H1 (cell line): ENCODE measurements around the gene PMF1. TPM values are rescaled to one million over a fixed set of nuclear protein-coding genes. Genes with fewer than 3 reads are reported as not detected.

ENCODE experiments used
- CTCF ChIA-PET: fragments of 300-600 bp; sonication (Branson Sonifier 250); formaldehyde crosslinking; loops from one replicate; lab custom pipeline; 2021; ENCODE audit not compliant: partially characterized antibody; lab: Charles Lee
- POLR2A ChIA-PET: fragments of 300-600 bp; sonication (Branson Sonifier 250); formaldehyde crosslinking; loops from one replicate; lab custom pipeline; 2021; ENCODE audit warnings: inconsistent platforms; ENCODE audit not compliant: partially characterized antibody; lab: Charles Lee
- DNase-seq, 2 experiments: peaks; one replicate each; pipeline versions ENCODE4 v3.0.0 to v3.0.0-alpha.2; 2010 to 2022; ENCODE audit warnings: low spot score in 2 of 2, low read depth in 1 of 2, mixed read lengths in 1 of 2
- FAIRE-seq: peaks from 2 replicates; lab custom pipeline; 2011; peaks lifted over from hg19 to GRCh38; lab: Jason Lieb, UNC
- H2AFZ ChIP-seq: 2 replicates; pipeline ENCODE4 v1.8.1; 2012; ENCODE audit warnings: low read length, inconsistent platforms
- H2AK5ac ChIP-seq: 2 replicates; pipeline ENCODE4 v1.6.1; 2013; ENCODE audit warnings: low read depth, low read length
- H2BK120ac ChIP-seq: replicated peaks from 2 replicates; pipeline ENCODE3; 2013; ENCODE audit warnings: low read depth, low read length, inconsistent platforms
- H2BK12ac ChIP-seq: 2 replicates; pipeline ENCODE4 v1.6.1; 2013; ENCODE audit warnings: low read depth, low read length
- H2BK15ac ChIP-seq: 2 replicates; pipeline ENCODE4 v1.6.1; 2013; ENCODE audit warnings: low read length
- H2BK20ac ChIP-seq: 2 replicates; pipeline ENCODE4 v1.6.1; 2013; ENCODE audit warnings: low read length
- H2BK5ac ChIP-seq: 2 replicates; pipeline ENCODE4 v1.6.1; 2013; ENCODE audit warnings: low read depth, low read length
- H3K14ac ChIP-seq: 2 replicates; pipeline ENCODE4 v1.6.1; 2013; ENCODE audit warnings: inconsistent platforms; ENCODE audit not compliant: insufficient read length
- H3K18ac ChIP-seq: 2 replicates; pipeline ENCODE4 v1.6.1; 2013; ENCODE audit warnings: low read length; ENCODE audit errors: extremely low read depth
- H3K23ac ChIP-seq: 2 replicates; pipeline ENCODE4 v1.6.1; 2013; ENCODE audit warnings: inconsistent platforms; ENCODE audit not compliant: insufficient read length
- H3K23me2 ChIP-seq: 2 replicates; pipeline ENCODE4 v1.6.1; 2013; ENCODE audit warnings: low read depth, low read length
- H3K27ac ChIP-seq: 2 replicates; pipeline ENCODE4 v1.6.1; 2011; ENCODE audit warnings: low read depth, low read length, inconsistent platforms
- H3K27me3 ChIP-seq, 4 experiments: replicated peaks in 1 of 4; 1 replicate in 1 of 4; 2 replicates in 3 of 4; pipeline versions ENCODE4 v1.6.1 to v1.8.1; 2011 to 2013; ENCODE audit warnings: low read length in 3 of 4, mild to moderate bottlenecking in 3 of 4, inconsistent platforms in 2 of 4, mixed read lengths in 2 of 4, moderate library complexity in 1 of 4; ENCODE audit not compliant: control insufficient read depth in 3 of 4, insufficient read depth in 3 of 4; ENCODE audit errors: extremely low read depth in 1 of 4
- H3K36me3 ChIP-seq, 4 experiments: 2 replicates each; pipeline versions ENCODE4 v1.6.1 to v1.8.1; 2011 to 2013; ENCODE audit warnings: mild to moderate bottlenecking in 4 of 4, low read length in 3 of 4, moderate library complexity in 2 of 4, control low read depth in 1 of 4, inconsistent platforms in 1 of 4; ENCODE audit not compliant: insufficient read depth in 4 of 4, control insufficient read depth in 2 of 4
- H3K4ac ChIP-seq: replicated peaks from 2 replicates; pipeline ENCODE3; 2013; ENCODE audit warnings: low read length, low read depth, mixed read lengths, inconsistent platforms; ENCODE audit not compliant: insufficient read length
- H3K4me1 ChIP-seq, 4 experiments: replicated peaks in 1 of 4; 1 replicate in 1 of 4; 2 replicates in 3 of 4; pipeline versions ENCODE4 v1.6.1 to v1.8.1; 2011 to 2013; ENCODE audit warnings: low read length in 3 of 4, inconsistent platforms in 2 of 4, mixed read lengths in 1 of 4; ENCODE audit not compliant: insufficient read depth in 4 of 4, control insufficient read depth in 3 of 4
- H3K4me2 ChIP-seq, 2 experiments: 2 replicates each; pipeline versions ENCODE4 v1.6.1 to v1.8.1; 2011 to 2013; ENCODE audit warnings: low read depth in 2 of 2, low read length in 2 of 2, control low read depth in 1 of 2, inconsistent platforms in 1 of 2, mild to moderate bottlenecking in 1 of 2; ENCODE audit not compliant: insufficient read depth in 1 of 2
- H3K4me3 ChIP-seq, 4 experiments: fragments of 200-600, 300-600 bp in 1 of 4; sonication (generic), shearing (Covaris generic), sonication (Bioruptor Twin) in 1 of 4; 2 replicates each; pipeline versions ENCODE4 v1.5.1 to v1.8.1; 2011 to 2016; ENCODE audit warnings: low read length in 4 of 4, low read depth in 3 of 4, control low read depth in 2 of 4, inconsistent platforms in 2 of 4, mild to moderate bottlenecking in 2 of 4, mixed read lengths in 1 of 4, moderate library complexity in 1 of 4; ENCODE audit not compliant: insufficient read depth in 2 of 4; ENCODE audit errors: extremely low read depth in 1 of 4
- H3K56ac ChIP-seq: replicated peaks from 2 replicates; pipeline ENCODE3; 2013; ENCODE audit warnings: low read depth, mild to moderate bottlenecking, mixed read lengths, low read length, inconsistent platforms; ENCODE audit not compliant: insufficient read length
- H3K79me1 ChIP-seq: 2 replicates; pipeline ENCODE4 v1.6.1; 2013; ENCODE audit warnings: low read depth, low read length, control low read depth
- H3K79me2 ChIP-seq, 2 experiments: 2 replicates each; pipeline versions ENCODE4 v1.6.1 to v1.8.1; 2012 to 2013; ENCODE audit warnings: low read length in 2 of 2, mild to moderate bottlenecking in 2 of 2, inconsistent platforms in 1 of 2; ENCODE audit not compliant: insufficient read depth in 2 of 2, control insufficient read depth in 1 of 2
- H3K9ac ChIP-seq, 4 experiments: replicated peaks in 1 of 4; 1 replicate in 1 of 4; 2 replicates in 3 of 4; pipeline versions ENCODE4 v1.6.1 to v1.8.1; 2011 to 2013; ENCODE audit warnings: low read depth in 3 of 4, low read length in 3 of 4, control low read depth in 2 of 4, mild to moderate bottlenecking in 2 of 4, moderate library complexity in 2 of 4, inconsistent platforms in 1 of 4; ENCODE audit errors: extremely low read depth in 1 of 4
- H3K9me3 ChIP-seq, 2 experiments: 2 replicates each; pipeline versions ENCODE4 v1.6.1 to v1.8.1; 2012 to 2013; ENCODE audit warnings: mild to moderate bottlenecking in 2 of 2, moderate library complexity in 2 of 2, control low read depth in 1 of 2, inconsistent platforms in 1 of 2, low read depth in 1 of 2, low read length in 1 of 2, mixed read lengths in 1 of 2; ENCODE audit not compliant: insufficient read depth in 2 of 2
- H4K20me1 ChIP-seq, 2 experiments: replicated peaks in 1 of 2; 2 replicates each; pipeline versions ENCODE3 to v1.8.1; 2011 to 2013; ENCODE audit warnings: inconsistent platforms in 2 of 2, low read length in 2 of 2, mild to moderate bottlenecking in 1 of 2; ENCODE audit not compliant: insufficient read depth in 2 of 2, control insufficient read depth in 1 of 2
- H4K5ac ChIP-seq: 2 replicates; pipeline ENCODE4 v1.6.1; 2013; ENCODE audit warnings: low read length, low read depth, mixed read lengths, inconsistent platforms; ENCODE audit not compliant: insufficient read length
- H4K8ac ChIP-seq: 2 replicates; pipeline ENCODE4 v1.8.0; 2013; ENCODE audit warnings: mild to moderate bottlenecking, moderate library complexity, low read length, inconsistent platforms; ENCODE audit not compliant: insufficient read depth; ENCODE audit errors: extremely low read depth
- H4K91ac ChIP-seq: replicated peaks from 2 replicates; pipeline ENCODE3; 2013; ENCODE audit warnings: low read length, mixed read lengths, inconsistent platforms; ENCODE audit not compliant: insufficient read length
- BACH1 ChIP-seq: IDR thresholded peaks from 2 replicates; pipeline ENCODE4 v1.6.1; 2012; ENCODE audit warnings: low read length, improper control_type of control experiment
- CBX5 ChIP-seq: fragments of 300-800, 300-1000 bp; sonication (generic); IDR thresholded peaks from 2 replicates; pipeline ENCODE4 v1.7.1; 2016; ENCODE audit warnings: antibody characterized with exemption, low read length, low read depth
- CEBPB ChIP-seq: IDR thresholded peaks from 2 replicates; pipeline ENCODE4 v1.6.1; 2012; ENCODE audit warnings: low read depth, low read length
- CHD2 ChIP-seq: IDR thresholded peaks from 2 replicates; pipeline ENCODE4 v1.6.1; 2012; ENCODE audit warnings: low read length, improper control_type of control experiment
- CREB1 ChIP-seq: IDR thresholded peaks from 2 replicates; pipeline ENCODE4 v1.6.1; 2012; ENCODE audit warnings: inconsistent platforms
- CTBP2 ChIP-seq: IDR thresholded peaks from 2 replicates; pipeline ENCODE4 v1.7.0; 2011; ENCODE audit warnings: borderline replicate concordance, mild to moderate bottlenecking, moderate library complexity, mixed read lengths, low read length; ENCODE audit not compliant: insufficient read depth, insufficient read length
- EGR1 ChIP-seq: IDR thresholded peaks from 2 replicates; pipeline ENCODE4 v1.6.1; 2011; ENCODE audit warnings: low read depth, low read length, borderline replicate concordance
- HDAC2 ChIP-seq, 2 experiments: fragments of 300-600 bp in 1 of 2; sonication (generic) in 1 of 2; IDR thresholded peaks; 2 replicates each; pipeline ENCODE4 v1.6.1; 2011 to 2012; ENCODE audit warnings: low read depth in 2 of 2, low read length in 2 of 2, mild to moderate bottlenecking in 2 of 2, moderate library complexity in 2 of 2, borderline replicate concordance in 1 of 2, inconsistent platforms in 1 of 2
- PHF8 ChIP-seq: fragments of 200-600 bp; sonication (generic); conservative IDR thresholded peaks from 2 replicates; pipeline ENCODE4 v1.7.1; 2012; ENCODE audit warnings: low read depth, mild to moderate bottlenecking, inconsistent platforms, low read length, moderate library complexity
- RAD21 ChIP-seq, 2 experiments: IDR thresholded peaks in 1 of 2; conservative IDR thresholded peaks in 1 of 2; 2 replicates each; pipeline ENCODE4 v1.6.1; 2011; ENCODE audit warnings: low read depth in 2 of 2, low read length in 2 of 2, improper control_type of control experiment in 1 of 2, inconsistent platforms in 1 of 2, mild to moderate bottlenecking in 1 of 2, moderate library complexity in 1 of 2
- TAF1 ChIP-seq: IDR thresholded peaks from 2 replicates; pipeline ENCODE4 v1.6.1; 2011; ENCODE audit warnings: mild to moderate bottlenecking, low read depth, low read length
- TAF7 ChIP-seq: optimal IDR thresholded peaks from 2 replicates; pipeline ENCODE3; 2011; ENCODE audit warnings: low read depth, mild to moderate bottlenecking, inconsistent platforms, low read length, moderate library complexity, borderline replicate concordance
- ZNF274 ChIP-seq: IDR thresholded peaks from 2 replicates; pipeline ENCODE4 v1.7.0; 2012; ENCODE audit warnings: low read length, borderline replicate concordance; ENCODE audit errors: extremely low read depth
- WGBS, 2 experiments: shearing (Covaris generic) in 1 of 2; methylation state at CpG; one replicate each; pipeline versions ENCODE4 v1.1.6 to v1.1.7; 2013 to 2015; ENCODE audit warnings: low lambda C conversion rate in 2 of 2, mixed read lengths in 2 of 2, inconsistent platforms in 1 of 2, low coverage in 1 of 2, missing lambda C conversion rate in 1 of 2; ENCODE audit not compliant: insufficient replicate concordance in 2 of 2, insufficient coverage in 1 of 2, insufficient read length in 1 of 2; ENCODE audit errors: extremely low coverage in 1 of 2, missing lambda C conversion rate in 1 of 2; 5-methylcytosine and 5-hydroxymethylcytosine counted together
- polyA plus RNA-seq, 7 experiments: library from polyadenylated mRNA; depleted of rRNA in 3 of 7; stranded (reverse) in 5 of 7; unstranded in 2 of 7; fragments of >200 nt in 5 of 7; fragments of 200-250 nt in 2 of 7; gene quantifications; 1 replicate in 5 of 7; 2 replicates in 1 of 7; 4 replicates in 1 of 7; pipeline versions ENCODE4 v1.2.1 to v1.2.3, GENCODE V29; 2011 to 2013; ENCODE audit warnings: missing spikeins in 2 of 7, mixed read lengths in 2 of 7
- total RNA-seq: library from RNA; stranded (reverse); fragmentation: NEBNext Ultra II Directional; extraction: Animal tissue kit (Norgen Biotek cat#: 25700); gene quantifications from 2 replicates; pipeline ENCODE4 v1.2.1, GENCODE V29; 2021
- TF ChIP-seq, protein P1 (sequence below): IDR thresholded peaks from 2 replicates; pipeline ENCODE4 v1.6.1; 2012; ENCODE audit warnings: inconsistent platforms

Gene PMF1
- total and polyA plus RNA-seq, 2 of the 8 experiments (the other 6 are each of a cell fraction or from before 2014, with no cell fraction given), result 113 to 296 TPM

GRCh38 chr1:156263288-156263655, 50.5 kb downstream of the PMF1 start:
- no peaks in the 10 kb centered on the region for H3K4me1 ChIP-seq
- H3K23ac ChIP-seq, result no peak overlapping the region
- no peak overlapping the region for H4K5ac ChIP-seq
- no peak overlapping the region for H2BK5ac ChIP-seq
- H2AFZ ChIP-seq, result no peak overlapping the region
- peaks cover 62 to 91% (median 86%) of the 10 kb centered on the region in 4 experiments for H3K36me3 ChIP-seq
- no peak overlapping the region for H2BK12ac ChIP-seq
- H3K4ac ChIP-seq, result no peak overlapping the region
- no peak overlapping the region for H2BK20ac ChIP-seq
- H3K4me3 ChIP-seq, result no peak overlapping the region
- no peak overlapping the region for H2AK5ac ChIP-seq
- no peak overlapping the region for H3K27ac ChIP-seq
- H4K8ac ChIP-seq, result no peak overlapping the region
- H3K79me2 ChIP-seq, result no peaks in the 10 kb centered on the region
- H2BK120ac ChIP-seq, result no peak overlapping the region
- no peaks in the 10 kb centered on the region for H3K23me2 ChIP-seq
- H4K91ac ChIP-seq, result no peak overlapping the region
- no peak overlapping the region for H2BK15ac ChIP-seq
- H3K18ac ChIP-seq, result no peak overlapping the region
- H3K14ac ChIP-seq, result no peak overlapping the region
- peaks cover 0 to 6% of the 10 kb centered on the region in 2 experiments for H4K20me1 ChIP-seq
- POLR2A ChIA-PET, result interaction anchor here (0.8 to 5.3 kb wide), 5 partner anchors 11 to 64 kb away, joined by 3 to 30 read pairs (median 6); partner anchors contain the start of gene PAQR6
- CTCF ChIA-PET, result interaction anchor here (0.9 to 47.2 kb wide), 3 partner anchors 10 to 123 kb away, joined by 3 to 1265 read pairs (median 7); partner anchors contain the start of gene SEMA4A
- H3K56ac ChIP-seq, result no peak overlapping the region
- no peak overlapping the region for H3K9ac ChIP-seq
- H3K4me2 ChIP-seq, result no peak overlapping the region
- WGBS, 2 experiments, result 95% methylated on average over 9 of the region's 9 CpGs; no CpG with 5 or more reads in 1 of the 2 experiments
- no peak for DNase-seq
- H3K79me1 ChIP-seq, result no peaks in the 10 kb centered on the region
- no peaks in the 10 kb centered on the region for H3K27me3 ChIP-seq
- peaks cover 0 to 2% of the 10 kb centered on the region in 2 experiments; a peak in 1 of 4 replicates for H3K9me3 ChIP-seq
- FAIRE-seq, result no peak
- TF ChIP-seq CREB1 (no peak), HDAC2 (IDR thresholded peaks at IDR 0.05; ENCODE audit: borderline replicate concordance in 1 of 2, low read depth in 2 of 2, low read length in 2 of 2) (no peak), TAF7 (no peak), CEBPB (no peak), ZNF274 (no peak), EGR1 (no peak), CTBP2 (no peak), CHD2 (no peak), BACH1 (no peak), RAD21 (IDR thresholded peaks at IDR 0.05 in 1 of 2, conservative IDR thresholded peaks at IDR 0.05 in 1 of 2; ENCODE audit: low read depth in 2 of 2, low read length in 2 of 2) (no peak), PHF8 (no peak), TAF1 (no peak), CBX5 (no peak)
- TF ChIP-seq, protein P1, sequence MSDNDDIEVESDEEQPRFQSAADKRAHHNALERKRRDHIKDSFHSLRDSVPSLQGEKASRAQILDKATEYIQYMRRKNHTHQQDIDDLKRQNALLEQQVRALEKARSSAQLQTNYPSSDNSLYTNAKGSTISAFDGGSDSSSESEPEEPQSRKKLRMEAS, result no peak
